ENCODE measurements around the gene ZBP1.

ZBP1 gene, protein sequence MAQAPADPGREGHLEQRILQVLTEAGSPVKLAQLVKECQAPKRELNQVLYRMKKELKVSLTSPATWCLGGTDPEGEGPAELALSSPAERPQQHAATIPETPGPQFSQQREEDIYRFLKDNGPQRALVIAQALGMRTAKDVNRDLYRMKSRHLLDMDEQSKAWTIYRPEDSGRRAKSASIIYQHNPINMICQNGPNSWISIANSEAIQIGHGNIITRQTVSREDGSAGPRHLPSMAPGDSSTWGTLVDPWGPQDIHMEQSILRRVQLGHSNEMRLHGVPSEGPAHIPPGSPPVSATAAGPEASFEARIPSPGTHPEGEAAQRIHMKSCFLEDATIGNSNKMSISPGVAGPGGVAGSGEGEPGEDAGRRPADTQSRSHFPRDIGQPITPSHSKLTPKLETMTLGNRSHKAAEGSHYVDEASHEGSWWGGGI

DNA sequence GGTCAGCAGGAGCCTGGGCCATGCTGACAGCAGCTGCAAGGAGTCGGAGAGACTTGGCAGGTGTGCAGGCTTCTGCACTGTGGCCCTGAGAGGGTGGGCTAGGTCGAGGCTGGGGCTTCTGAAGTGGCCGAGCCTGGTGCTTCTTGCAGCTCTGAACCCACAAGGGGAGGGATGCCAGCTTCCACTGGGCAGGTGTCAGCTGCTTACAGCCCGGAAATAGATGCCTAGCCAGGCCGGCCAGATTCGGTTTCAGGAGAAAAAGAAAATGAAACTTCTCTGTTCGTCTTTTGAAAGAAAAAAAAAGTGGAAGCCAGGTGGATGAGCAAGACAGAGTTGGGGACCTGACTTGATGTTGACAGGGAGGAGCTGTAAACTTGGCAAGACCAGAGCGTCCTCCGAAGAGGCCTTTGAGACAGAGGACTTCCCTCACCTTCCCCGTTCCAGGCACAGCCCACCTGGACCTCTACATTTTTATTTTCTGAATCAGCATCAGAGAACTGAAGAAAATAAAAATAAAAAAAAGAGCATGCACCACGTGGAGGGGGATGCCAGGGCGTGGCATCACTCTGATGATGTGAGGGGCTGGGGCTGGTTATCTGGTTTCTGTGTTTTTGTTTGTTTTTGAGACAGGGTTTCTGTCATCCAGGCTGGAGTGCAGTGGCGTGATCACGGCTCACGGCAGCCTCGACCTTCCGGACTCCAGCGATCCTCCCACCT is at the start of gene ZBP1:
Gene ZBP1, minus strand, starts transcription at position 153 of the 717 bp plus-strand sequence. Its CDS starts 131 bp downstream, at position 22.
- Mint-ChIP-seq H3K27ac (peak within 1 kb of the TSS; percentile 96), H3K4me1 (peaks cover 65% of the 10 kb centered on the region), H3K9me3 (no peaks in the 10 kb centered on the region), H3K36me3 (peaks cover 11% of the 10 kb centered on the region), H3K27me3 (no peaks in the 10 kb centered on the region), H3K4me3 (peak within 1 kb of the TSS; percentile 88)

DNA sequence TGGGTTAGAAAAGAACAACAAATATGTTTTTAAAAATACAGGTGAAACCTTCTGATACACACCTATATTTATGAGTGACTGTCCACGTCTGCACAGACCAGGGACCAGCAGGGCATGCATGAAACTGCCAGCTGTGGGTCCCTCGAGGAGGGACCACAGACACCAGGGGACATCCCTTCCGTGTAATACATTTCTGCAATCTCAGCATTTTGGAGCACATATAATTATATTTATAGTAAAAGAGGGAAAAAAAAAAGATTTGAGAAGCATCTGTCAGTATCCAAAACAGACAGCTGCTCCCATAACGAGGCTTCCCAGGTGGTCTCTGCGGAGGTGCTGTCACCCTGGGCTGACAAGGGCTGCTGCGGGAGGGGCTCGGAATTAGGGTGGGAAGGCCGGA is 49.4 kb upstream of the ZBP1 start:
- no peaks in the 10 kb centered on the region for H3K27me3 Mint-ChIP-seq
- H3K27ac Mint-ChIP-seq: no peak overlapping the region
- no peaks in the 10 kb centered on the region for H3K9me3 Mint-ChIP-seq
- H3K4me3 Mint-ChIP-seq: no peak overlapping the region
- no peaks in the 10 kb centered on the region for H3K36me3 Mint-ChIP-seq
- peaks cover 3% of the 10 kb centered on the region for H3K4me1 Mint-ChIP-seq

DNA sequence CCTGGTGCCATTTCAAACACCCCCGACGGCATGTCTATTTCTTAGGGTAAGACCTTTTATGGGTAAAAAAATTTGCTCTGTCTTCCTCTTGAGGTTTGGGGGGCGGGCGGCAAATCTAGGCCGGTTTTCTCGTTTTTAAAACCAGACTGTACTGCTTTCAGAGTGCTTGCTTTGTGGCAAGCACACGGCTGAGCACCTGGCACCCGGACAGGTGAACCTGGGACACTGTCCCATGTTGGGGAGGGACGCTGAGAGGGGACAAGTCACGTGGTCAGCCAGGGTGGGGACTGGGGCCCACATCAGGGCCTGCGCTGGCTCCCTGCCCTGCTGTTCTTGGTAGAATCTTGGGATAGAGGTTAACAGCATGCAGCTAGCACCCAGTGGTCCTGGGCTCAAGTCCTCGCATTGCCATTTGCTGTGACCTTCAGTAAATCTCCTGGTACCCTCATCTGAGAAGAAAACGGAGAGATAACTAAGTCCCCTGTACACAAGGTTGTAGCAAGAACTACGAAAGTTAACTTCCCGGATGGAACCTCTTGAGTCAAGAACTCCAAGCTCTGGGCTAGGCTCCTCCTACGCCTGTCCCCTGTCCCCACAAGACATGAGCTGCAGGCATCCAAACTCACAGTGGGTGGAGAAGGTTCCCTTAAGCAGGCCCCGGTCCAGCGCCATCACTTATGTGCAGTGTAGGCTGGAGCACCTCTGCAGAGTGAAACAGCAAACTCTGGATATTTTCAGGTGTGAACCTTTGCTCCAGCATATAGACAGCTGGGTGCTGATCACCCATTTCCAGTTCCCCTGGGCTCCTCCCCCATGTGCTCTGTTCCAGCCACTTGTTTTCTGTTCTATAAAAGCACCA is 47.9 kb upstream of the ZBP1 start:
- Mint-ChIP-seq H3K36me3 (no peaks in the 10 kb centered on the region), H3K4me1 (peaks cover 1% of the 10 kb centered on the region), H3K27ac (no peak overlapping the region), H3K4me3 (no peak overlapping the region), H3K27me3 (no peaks in the 10 kb centered on the region), H3K9me3 (no peaks in the 10 kb centered on the region)

DNA sequence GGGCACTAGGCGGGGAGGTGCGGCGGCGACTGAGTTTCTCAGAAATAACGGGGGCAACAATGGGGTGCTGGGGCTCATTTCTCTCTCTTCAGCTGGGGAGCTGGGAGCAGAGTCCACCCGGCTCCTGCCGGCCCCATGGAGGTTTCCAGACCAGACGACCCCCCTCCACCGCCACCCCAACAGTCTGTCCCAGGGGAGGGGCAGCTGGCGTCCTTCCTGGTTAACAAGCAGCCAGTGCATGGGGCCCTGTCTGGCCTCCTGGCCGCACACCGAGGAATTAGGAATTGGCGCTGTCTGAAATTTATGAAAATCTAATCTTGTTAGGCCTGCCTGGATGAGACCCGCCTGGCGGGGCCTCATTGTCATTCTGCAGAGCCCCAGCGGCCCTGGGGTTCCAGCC is 47.2 kb upstream of the ZBP1 start:
- no peaks in the 10 kb centered on the region for H3K36me3 Mint-ChIP-seq
- H3K9me3 Mint-ChIP-seq: no peaks in the 10 kb centered on the region
- no peak overlapping the region for H3K4me3 Mint-ChIP-seq
- H3K4me1 Mint-ChIP-seq: no peaks in the 10 kb centered on the region
- no peak overlapping the region for H3K27ac Mint-ChIP-seq
- no peaks in the 10 kb centered on the region for H3K27me3 Mint-ChIP-seq

DNA sequence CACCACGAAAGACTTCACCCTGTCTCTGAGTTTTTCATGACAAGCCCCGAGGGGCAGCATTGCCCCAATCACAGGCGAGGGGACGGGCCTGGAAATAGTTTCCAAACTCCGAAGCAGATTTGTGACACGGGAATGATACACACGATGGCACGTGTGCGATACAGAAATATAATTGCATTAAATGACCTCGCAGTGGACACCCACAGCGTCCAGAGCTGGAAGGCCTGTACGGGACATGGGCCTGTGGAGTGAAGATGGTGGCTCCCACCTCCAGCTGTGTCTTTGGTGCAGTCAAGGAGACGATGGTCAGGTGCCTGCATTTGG is 46.6 kb upstream of the ZBP1 start:
- no peak overlapping the region for H3K27ac Mint-ChIP-seq
- H3K36me3 Mint-ChIP-seq: no peaks in the 10 kb centered on the region
- H3K4me1 Mint-ChIP-seq: no peaks in the 10 kb centered on the region
- H3K27me3 Mint-ChIP-seq: no peaks in the 10 kb centered on the region
- no peaks in the 10 kb centered on the region for H3K9me3 Mint-ChIP-seq
- H3K4me3 Mint-ChIP-seq: no peak overlapping the region

DNA sequence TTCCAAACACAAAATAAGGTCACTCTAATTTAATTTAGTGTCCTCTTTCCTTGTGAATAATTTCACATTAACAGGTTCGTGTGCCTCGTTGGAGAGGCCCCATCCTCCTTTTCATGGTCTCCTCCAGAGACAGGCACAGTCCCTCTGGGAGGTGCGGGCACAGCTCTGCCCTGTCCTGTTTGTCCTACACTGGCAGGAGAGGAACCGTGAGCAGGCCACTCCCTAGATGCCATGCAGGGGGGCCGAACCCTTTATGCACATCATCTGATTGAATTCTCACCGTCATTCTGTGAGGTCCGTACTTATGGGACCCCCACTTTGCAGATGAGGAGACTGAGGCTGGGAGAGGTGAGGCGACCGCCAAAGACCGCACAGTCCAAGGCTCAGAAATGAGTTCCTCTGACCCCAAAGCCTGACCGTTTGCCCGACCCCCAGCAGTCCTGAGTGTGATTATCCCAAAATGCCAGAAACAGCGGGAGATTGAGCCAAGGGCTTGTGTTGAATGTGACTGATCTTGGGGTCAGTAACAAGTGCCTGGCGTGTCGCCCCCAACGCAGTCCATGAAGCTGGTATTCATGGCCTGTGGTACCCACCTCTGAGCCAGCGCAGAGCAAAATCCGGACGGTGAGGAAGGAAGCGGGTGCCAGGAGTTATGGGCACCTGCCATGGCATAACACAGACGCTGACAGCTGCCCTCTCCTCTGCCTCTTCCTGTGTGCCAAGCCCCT is 46.0 kb upstream of the ZBP1 start:
- Mint-ChIP-seq H3K4me1 (no peaks in the 10 kb centered on the region), H3K9me3 (no peaks in the 10 kb centered on the region), H3K27ac (no peak overlapping the region), H3K27me3 (no peaks in the 10 kb centered on the region), H3K36me3 (no peaks in the 10 kb centered on the region), H3K4me3 (no peak overlapping the region)

DNA sequence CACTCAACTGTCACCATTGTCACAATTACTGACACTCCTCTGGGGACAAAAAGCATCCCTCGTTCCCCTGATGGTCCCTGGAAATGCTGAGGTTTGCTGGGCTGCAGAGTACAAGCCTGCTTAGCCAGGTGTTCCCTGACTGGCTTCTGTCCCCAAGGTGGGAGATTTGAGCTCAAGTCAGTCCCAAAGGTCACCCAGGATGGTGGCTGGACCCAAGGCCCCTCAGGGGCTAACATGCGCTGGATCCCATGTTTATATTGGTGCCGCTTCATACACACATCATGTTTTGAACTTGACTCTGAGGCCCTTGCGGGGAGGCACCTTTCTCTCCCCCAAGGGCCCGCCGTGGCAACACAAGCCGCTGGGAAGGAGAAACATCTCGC is 45.4 kb upstream of the ZBP1 start:
- Mint-ChIP-seq H3K27ac (no peak overlapping the region), H3K36me3 (no peaks in the 10 kb centered on the region), H3K4me1 (no peaks in the 10 kb centered on the region), H3K9me3 (no peaks in the 10 kb centered on the region), H3K27me3 (no peaks in the 10 kb centered on the region), H3K4me3 (no peak overlapping the region)

DNA sequence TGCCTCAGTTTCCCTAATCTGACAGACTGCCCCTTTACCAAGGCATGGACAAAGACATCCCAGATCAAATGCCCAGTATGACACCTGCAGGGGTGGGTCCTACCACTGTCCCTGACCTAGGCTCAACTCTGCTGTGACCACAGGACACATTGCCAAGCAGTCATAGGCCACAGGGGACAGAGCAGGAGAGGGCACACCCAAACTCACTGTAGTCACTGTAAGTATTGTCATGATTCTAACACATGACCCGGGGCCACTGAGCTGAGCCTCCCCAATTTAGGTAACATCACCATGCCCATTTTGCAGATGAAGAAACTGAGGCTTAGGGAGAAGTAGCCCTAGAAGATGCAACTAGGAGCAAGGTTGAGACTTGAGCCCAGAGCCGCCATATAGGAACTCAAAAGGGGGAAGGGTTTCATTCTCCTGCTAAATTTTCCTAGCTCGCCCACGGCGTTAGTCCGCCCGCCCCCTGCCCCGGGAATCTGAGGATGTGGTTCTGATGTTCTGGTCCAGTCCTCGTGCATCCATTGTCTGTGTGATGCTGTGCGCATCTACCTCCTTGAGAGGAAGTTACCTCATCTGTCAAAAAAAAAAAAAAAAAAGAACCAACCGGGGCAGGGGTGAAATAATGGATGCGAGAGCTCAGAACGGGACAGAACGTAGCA is 44.8 kb upstream of the ZBP1 start:
- H3K36me3 Mint-ChIP-seq: no peaks in the 10 kb centered on the region
- H3K27me3 Mint-ChIP-seq: no peaks in the 10 kb centered on the region
- H3K27ac Mint-ChIP-seq: no peak overlapping the region
- no peaks in the 10 kb centered on the region for H3K9me3 Mint-ChIP-seq
- no peaks in the 10 kb centered on the region for H3K4me1 Mint-ChIP-seq
- H3K4me3 Mint-ChIP-seq: no peak overlapping the region

DNA sequence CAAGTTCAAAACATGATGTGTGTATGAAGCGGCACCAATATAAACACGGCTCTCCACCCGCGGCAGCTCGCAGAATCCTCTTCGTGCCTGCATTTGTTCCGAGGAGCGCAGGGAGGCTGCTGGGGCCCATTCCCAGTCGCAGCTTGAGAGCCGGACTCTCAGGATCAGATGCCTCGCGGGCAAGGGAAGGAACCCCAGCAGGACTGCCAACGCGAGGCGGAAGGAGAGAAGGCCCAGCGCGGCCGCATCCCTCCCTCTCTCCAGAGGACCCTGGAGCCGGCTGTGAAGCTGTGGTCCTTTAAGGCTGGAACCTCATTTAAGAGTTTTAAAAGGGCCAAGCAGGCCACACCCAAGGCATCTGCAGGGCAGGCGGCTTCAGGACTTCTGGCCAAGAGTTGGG is 44.2 kb upstream of the ZBP1 start:
- H3K9me3 Mint-ChIP-seq: no peaks in the 10 kb centered on the region
- H3K27me3 Mint-ChIP-seq: no peaks in the 10 kb centered on the region
- H3K36me3 Mint-ChIP-seq: no peaks in the 10 kb centered on the region
- peaks cover 1% of the 10 kb centered on the region for H3K4me1 Mint-ChIP-seq
- H3K4me3 Mint-ChIP-seq: no peak overlapping the region
- H3K27ac Mint-ChIP-seq: no peak overlapping the region

DNA sequence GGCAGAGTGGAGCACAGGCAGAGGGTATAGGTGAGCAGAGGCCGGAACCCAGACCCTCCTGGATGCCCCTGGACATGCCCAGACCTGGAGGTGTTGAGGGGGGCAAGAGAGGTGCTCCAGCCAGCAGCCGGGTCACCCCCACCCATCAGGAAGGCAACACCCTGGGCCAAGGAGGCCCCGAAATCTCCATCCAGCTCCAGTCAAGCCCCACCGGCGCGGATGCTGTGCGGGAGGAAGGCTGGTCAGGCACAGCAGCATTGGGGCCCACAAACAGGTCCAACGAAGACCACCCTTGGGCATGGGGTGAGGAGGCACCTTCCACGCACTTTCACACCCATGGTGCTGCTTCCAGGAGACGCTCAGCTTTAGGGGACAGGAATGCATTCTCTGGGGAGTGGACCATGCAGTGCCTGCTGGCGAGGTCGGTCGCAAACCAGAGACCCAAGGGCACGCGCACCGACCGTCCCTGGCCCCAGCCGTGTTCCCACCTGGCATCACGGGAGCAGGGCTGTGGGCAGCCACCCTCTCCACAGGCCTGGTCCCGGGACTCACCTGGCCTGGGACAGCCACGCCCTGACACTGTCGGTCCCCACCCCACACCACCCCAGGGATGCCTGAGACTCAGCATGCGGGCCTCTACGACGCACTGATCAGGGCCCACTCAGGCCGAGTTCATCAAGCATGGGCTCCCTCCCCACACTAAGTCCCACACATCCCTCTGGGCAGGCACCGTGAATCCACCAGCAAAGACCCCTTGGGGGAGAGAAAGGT is 43.6 kb upstream of the ZBP1 start:
- Mint-ChIP-seq H3K9me3 (no peaks in the 10 kb centered on the region), H3K36me3 (peaks cover 3% of the 10 kb centered on the region), H3K27me3 (no peaks in the 10 kb centered on the region), H3K4me1 (peaks cover 8% of the 10 kb centered on the region), H3K4me3 (no peak overlapping the region), H3K27ac (no peak overlapping the region)

DNA sequence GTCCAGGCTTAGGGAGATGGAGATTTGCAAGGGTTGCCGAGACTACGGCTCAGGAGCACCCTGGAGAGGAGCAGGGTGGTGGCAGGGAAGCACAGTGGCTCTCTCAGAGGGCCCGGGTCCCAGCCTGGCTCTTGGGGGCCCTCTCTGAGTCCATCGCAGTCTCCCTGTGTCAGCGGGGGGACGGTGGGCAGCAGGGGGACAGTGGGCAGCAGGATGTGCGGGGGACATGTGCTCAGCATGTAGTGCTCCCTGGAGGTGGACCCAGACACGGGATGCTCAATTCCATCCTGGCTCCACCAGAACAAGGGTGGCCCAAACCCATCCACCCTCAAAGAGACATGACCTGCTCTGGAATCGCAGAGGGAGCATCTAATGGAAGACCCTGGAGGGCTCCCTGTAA is 43.0 kb upstream of the ZBP1 start:
- no peaks in the 10 kb centered on the region for H3K9me3 Mint-ChIP-seq
- no peaks in the 10 kb centered on the region for H3K27me3 Mint-ChIP-seq
- no peak overlapping the region for H3K27ac Mint-ChIP-seq
- peaks cover 3% of the 10 kb centered on the region for H3K36me3 Mint-ChIP-seq
- no peak overlapping the region for H3K4me3 Mint-ChIP-seq
- H3K4me1 Mint-ChIP-seq: peaks cover 14% of the 10 kb centered on the region

DNA sequence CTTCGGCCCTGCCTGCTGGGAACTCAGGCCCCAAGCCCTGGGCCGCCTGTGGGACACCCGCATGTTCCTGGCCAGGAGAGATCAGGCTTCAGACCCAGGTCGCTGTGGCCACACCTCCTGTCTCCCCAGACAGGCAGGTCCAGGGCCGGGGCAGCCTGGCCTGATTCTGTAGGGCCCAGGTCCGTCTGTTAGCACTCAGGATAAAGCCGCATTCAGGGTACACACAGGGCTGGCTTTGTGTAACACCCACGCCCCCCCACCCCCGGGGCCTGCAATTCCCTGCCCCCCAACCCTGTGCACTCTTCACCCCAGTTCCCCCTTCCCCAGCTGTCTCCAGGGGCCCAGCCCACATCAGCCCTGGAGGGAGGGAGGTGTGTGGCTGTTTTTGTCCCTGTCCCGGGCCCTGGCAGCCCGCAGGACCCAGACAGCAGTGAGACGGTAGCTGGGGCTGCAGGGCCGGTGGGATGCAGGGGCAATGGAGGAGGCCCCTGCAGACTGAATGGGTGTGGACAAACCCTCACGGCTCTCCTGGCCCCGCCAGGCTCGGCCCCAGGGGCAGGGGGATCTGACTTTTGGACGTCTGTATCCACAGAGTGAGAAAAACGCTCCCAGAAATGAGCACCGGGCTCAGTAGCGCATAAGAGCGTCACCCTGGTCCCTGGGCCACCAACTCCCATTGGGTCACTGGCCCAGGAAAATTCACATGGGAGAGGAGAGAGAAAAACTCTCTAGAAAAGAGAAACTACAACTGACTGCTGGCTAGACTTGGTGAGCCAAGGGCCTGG is 42.4 kb upstream of the ZBP1 start:
- Mint-ChIP-seq H3K9me3 (no peaks in the 10 kb centered on the region), H3K27me3 (no peaks in the 10 kb centered on the region), H3K4me1 (peaks cover 20% of the 10 kb centered on the region), H3K27ac (no peak overlapping the region), H3K4me3 (no peak overlapping the region), H3K36me3 (peaks cover 6% of the 10 kb centered on the region)

DNA sequence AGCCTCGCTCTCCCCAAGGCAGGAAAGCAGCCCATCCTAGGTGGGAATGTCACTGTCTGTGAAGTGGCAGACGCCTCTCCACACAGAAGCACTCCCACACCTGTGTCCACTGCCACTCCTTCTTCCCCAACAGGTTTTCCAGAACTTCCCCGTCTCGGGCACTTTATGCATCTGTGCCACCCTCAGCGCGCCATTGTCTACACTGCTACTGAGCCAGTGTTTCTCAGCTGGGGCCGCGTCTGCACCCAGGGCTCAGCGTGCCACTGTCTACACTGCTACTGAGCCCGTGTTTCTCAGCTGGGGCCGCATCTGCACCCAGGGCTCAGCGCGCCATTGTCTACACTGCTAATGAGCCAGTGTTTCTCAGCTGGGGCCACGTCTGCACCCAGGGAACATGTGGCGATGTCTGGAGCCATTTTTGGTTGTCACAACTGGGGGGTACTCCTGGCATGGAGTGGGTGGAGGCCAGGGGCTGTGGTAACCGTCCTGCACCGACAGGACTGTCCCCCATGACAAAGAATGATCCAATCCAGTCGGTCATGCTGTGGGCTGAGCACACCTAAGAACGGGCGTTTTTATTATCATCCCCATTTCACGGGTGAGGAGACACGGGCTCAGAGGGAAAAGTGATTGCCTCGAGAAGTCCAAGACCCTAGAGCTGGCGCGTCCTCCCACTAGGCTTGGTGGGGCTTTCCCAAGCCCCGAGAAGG is 41.7 kb upstream of the ZBP1 start:
- no peaks in the 10 kb centered on the region for H3K27me3 Mint-ChIP-seq
- H3K27ac Mint-ChIP-seq: no peak overlapping the region
- peaks cover 6% of the 10 kb centered on the region for H3K36me3 Mint-ChIP-seq
- H3K4me1 Mint-ChIP-seq: peaks cover 23% of the 10 kb centered on the region
- no peak overlapping the region for H3K4me3 Mint-ChIP-seq
- no peaks in the 10 kb centered on the region for H3K9me3 Mint-ChIP-seq
